OCI-LY1 (cell line): ENCODE results near the gene SMCP.

Experiments used
- H2AFZ ChIP-seq: fragments of 200-600 bp; sonication (generic), shearing (Covaris generic); 2 replicates; pipeline ENCODE4 v1.6.0; 2014; ENCODE audit warnings: antibody characterized with exemption, mild to moderate bottlenecking, low read length
- H3F3A ChIP-seq: fragments of 200-600 bp; sonication (generic), shearing (Covaris generic); 2 replicates; pipeline ENCODE4 v1.6.0; 2014; ENCODE audit warnings: mild to moderate bottlenecking, antibody characterized with exemption, low read length, moderate library complexity; ENCODE audit not compliant: insufficient read depth
- H3K27ac ChIP-seq: fragments of 200-600 bp; sonication (generic); 2 replicates; pipeline ENCODE4 v1.5.1; 2014; ENCODE audit warnings: low read length, mixed run types, mild to moderate bottlenecking, low read depth; ENCODE audit not compliant: poor library complexity, severe bottlenecking
- H3K27me3 ChIP-seq: fragments of 200-600 bp; sonication (generic); 2 replicates; pipeline ENCODE4 v1.6.0; 2014; ENCODE audit warnings: antibody characterized with exemption, mild to moderate bottlenecking, low read length, moderate library complexity; ENCODE audit not compliant: insufficient read depth
- H3K36me3 ChIP-seq: fragments of 200-600 bp; sonication (generic); 2 replicates; pipeline ENCODE4 v1.6.1; 2014; ENCODE audit warnings: mild to moderate bottlenecking, antibody characterized with exemption, low read length, moderate library complexity, mixed read lengths; ENCODE audit not compliant: insufficient read depth
- H3K4me1 ChIP-seq: fragments of 200-600 bp; sonication (generic); 2 replicates; pipeline ENCODE4 v1.5.1; 2014; ENCODE audit warnings: mild to moderate bottlenecking, low read length, moderate library complexity; ENCODE audit not compliant: insufficient read depth, severe bottlenecking
- H3K4me2 ChIP-seq: fragments of 200-600 bp; sonication (generic), shearing (Covaris generic); 2 replicates; pipeline ENCODE4 v1.6.1; 2014; ENCODE audit warnings: low read length
- H3K4me3 ChIP-seq: fragments of 200-600 bp; sonication (generic); 2 replicates; pipeline ENCODE4 v1.5.1; 2014; ENCODE audit warnings: low read length, low read depth, mild to moderate bottlenecking, mixed read lengths; ENCODE audit not compliant: poor library complexity, severe bottlenecking
- H3K79me2 ChIP-seq: fragments of 200-600 bp; shearing (Covaris generic); 2 replicates; pipeline ENCODE4 v1.6.1; 2016; ENCODE audit warnings: mixed run types, low read length, mixed read lengths; ENCODE audit not compliant: insufficient read depth
- H3K9ac ChIP-seq: fragments of 200-600 bp; sonication (generic), shearing (Covaris generic); 2 replicates; pipeline ENCODE4 v1.6.1; 2014; ENCODE audit warnings: mild to moderate bottlenecking, low read length, mixed read lengths
- H3K9me2 ChIP-seq: fragments of 200-600 bp; sonication (generic), shearing (Covaris generic); 2 replicates; pipeline ENCODE4 v1.6.1; 2014; ENCODE audit warnings: low read depth, mild to moderate bottlenecking, low read length, mixed read lengths
- H3K9me3 ChIP-seq: fragments of 200-600 bp; shearing (Covaris generic); 2 replicates; pipeline ENCODE4 v1.6.1; 2014; ENCODE audit warnings: low read length, mixed read lengths
- H4K20me1 ChIP-seq: fragments of 200-600 bp; sonication (generic), shearing (Covaris generic); 2 replicates; pipeline ENCODE4 v1.6.0; 2016; ENCODE audit warnings: mild to moderate bottlenecking, low read length; ENCODE audit not compliant: insufficient read depth
- EZH2 ChIP-seq: fragments of 200-600 bp; sonication (generic), shearing (Covaris generic); IDR thresholded peaks from 2 replicates; pipeline ENCODE4 v1.8.0; 2017; ENCODE audit warnings: borderline replicate concordance, mixed run types, mild to moderate bottlenecking, antibody characterized with exemption, low read length, moderate library complexity, mixed read lengths
- TF ChIP-seq, protein P1 (sequence below): fragments of 200-600 bp; sonication (generic), shearing (Covaris generic); IDR thresholded peaks from 2 replicates; pipeline ENCODE4 v1.5.1; 2017; ENCODE audit warnings: mild to moderate bottlenecking, antibody characterized with exemption, low read length, moderate library complexity, mixed read lengths

Gene SMCP

GRCh38 chr1:152932170-152932811 lies 54.2 kb downstream of the SMCP start:
- Histone ChIP-seq H3K4me2 (no peak overlapping the region), H3K79me2 (no peaks in the 10 kb centered on the region), H3K27me3 (no peaks in the 10 kb centered on the region), H3F3A (no peaks in the 10 kb centered on the region), H3K9me2 (no peaks in the 10 kb centered on the region), H3K9ac (no peak overlapping the region), H4K20me1 (no peaks in the 10 kb centered on the region), H3K9me3 (no peaks in the 10 kb centered on the region), H3K27ac (no peak overlapping the region), H3K36me3 (no peaks in the 10 kb centered on the region), H3K4me1 (no peaks in the 10 kb centered on the region), H2AFZ (no peak overlapping the region), H3K4me3 (no peak overlapping the region)
- TF ChIP-seq EZH2: no peak
- TF ChIP-seq, protein P1, sequence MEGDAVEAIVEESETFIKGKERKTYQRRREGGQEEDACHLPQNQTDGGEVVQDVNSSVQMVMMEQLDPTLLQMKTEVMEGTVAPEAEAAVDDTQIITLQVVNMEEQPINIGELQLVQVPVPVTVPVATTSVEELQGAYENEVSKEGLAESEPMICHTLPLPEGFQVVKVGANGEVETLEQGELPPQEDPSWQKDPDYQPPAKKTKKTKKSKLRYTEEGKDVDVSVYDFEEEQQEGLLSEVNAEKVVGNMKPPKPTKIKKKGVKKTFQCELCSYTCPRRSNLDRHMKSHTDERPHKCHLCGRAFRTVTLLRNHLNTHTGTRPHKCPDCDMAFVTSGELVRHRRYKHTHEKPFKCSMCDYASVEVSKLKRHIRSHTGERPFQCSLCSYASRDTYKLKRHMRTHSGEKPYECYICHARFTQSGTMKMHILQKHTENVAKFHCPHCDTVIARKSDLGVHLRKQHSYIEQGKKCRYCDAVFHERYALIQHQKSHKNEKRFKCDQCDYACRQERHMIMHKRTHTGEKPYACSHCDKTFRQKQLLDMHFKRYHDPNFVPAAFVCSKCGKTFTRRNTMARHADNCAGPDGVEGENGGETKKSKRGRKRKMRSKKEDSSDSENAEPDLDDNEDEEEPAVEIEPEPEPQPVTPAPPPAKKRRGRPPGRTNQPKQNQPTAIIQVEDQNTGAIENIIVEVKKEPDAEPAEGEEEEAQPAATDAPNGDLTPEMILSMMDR: no peak

DNA sequence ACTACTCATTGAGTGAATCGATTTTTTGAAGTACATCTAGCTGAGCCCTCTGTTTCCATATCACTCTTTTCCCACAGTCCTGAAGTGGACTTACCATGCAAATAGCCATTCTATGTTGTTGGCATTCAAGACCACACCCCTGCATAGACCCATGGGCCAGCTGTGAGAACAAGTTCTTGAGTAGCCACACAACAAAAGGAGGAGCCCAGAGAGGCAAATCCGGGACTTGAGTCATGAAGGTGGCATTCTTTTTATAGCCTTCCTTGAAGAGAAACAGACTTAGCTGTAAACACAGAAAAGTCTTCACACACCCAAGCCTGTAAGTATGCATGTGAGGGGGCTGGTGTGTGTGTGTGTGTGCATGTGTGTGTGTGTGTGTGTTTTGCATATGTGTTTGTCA lies 55.1 kb downstream of the SMCP start:
- Histone ChIP-seq H3K9me3 (no peaks in the 10 kb centered on the region), H3F3A (no peaks in the 10 kb centered on the region), H3K4me2 (no peak overlapping the region), H3K4me3 (no peak overlapping the region), H3K27ac (no peak overlapping the region), H3K9ac (no peak overlapping the region), H3K9me2 (no peaks in the 10 kb centered on the region), H3K36me3 (no peaks in the 10 kb centered on the region), H4K20me1 (no peaks in the 10 kb centered on the region), H3K27me3 (no peaks in the 10 kb centered on the region), H2AFZ (no peak overlapping the region), H3K79me2 (no peaks in the 10 kb centered on the region), H3K4me1 (no peaks in the 10 kb centered on the region)
- TF ChIP-seq, protein P1: no peak
- no peak for TF ChIP-seq EZH2
